HG02610 (cell line): Measurements from ENCODE around the gene ATP2B1.

Source experiments
- ATAC-seq: cut with Tn5 transposase; IDR thresholded peaks from one replicate; pipeline ENCODE4 v1.9.1; 2021; ENCODE audit warnings: mild to moderate bottlenecking, moderate library complexity; ENCODE audit not compliant: unreplicated experiment

ATP2B1 gene

DNA sequence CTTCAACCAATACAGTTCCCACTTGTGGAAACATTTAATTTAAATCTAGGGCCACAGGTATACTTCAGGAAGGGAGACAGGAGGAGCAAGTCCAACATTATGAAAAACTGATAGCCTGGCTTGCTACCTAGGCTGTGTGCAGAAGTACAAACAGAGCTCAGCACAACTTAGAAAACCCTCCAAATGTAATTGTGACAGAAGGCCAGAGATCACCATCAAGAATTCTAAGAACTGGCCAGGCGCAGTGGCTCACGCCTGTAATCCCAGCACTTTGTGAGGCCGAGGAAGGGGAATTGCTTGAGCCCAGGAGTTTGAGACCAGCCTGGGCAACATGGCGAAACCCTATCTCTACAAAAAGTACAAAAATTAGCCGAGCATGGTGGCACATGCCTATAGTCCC is 14.1 kb downstream of the ATP2B1 start:
- ATAC-seq = no peak

DNA sequence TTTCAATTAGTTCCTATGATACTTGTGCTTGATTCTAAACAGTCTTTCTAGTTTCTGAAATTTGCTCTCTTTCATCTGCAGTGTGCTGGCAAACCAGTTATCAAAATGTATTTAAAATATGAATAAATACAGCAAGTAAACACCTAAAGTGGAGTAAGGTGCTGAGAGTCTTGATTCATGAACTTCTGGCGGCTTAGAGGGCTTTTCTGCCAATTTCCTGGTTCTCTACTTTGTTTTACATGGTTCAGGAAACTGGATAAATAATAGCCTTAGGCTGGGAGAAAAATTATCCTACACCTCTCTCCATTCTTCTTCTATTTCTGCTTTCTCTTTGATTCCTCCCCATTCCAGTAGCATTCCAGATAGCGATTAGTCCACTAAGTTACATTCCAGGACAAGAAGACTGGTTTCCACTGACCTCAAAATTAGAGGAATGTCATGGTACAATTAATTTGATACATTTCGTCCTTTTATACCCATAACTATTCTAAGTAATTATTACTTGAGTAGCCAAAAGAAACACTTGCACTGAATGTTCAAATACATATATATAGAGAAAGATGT is 14.9 kb downstream of the ATP2B1 start:
- ATAC-seq = no peak

DNA sequence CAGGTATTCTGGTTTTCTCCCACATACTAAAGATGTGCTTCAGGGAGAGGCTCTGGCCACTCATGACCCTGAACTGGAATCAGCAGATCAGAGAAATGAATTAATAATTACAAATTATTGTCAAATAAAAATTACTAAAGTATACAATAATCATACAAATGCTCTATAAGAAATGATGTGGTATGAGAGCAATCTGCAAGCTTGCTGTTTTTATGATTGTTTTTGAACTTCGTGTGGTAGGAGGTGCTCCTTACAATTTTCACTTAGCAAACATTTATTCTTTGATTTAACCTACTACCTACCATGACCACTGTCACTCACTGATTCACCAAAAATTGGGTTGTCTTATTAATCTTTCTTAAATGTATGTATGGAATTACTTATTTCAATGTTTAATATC is 16.2 kb downstream of the ATP2B1 start:
- ATAC-seq = no peak

DNA sequence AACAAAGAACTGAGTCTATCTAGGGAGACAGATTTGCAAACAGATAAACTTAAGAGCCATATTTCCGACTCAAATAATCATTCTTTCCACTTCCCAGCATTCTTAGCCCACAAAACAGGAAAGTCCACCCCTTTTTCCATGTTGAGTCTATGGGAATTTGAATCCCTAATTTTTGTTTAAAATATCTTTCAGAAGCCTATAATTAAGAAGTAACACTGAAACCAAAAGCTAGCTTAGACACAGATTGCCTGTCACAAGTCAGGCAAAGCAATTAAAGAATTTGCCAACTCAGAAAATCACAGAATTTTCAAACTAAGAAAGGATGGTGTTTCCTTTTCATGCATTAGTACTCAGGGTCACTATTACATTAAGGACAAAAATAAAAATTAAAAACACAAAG is 17.0 kb downstream of the ATP2B1 start:
- no peak for ATAC-seq

DNA sequence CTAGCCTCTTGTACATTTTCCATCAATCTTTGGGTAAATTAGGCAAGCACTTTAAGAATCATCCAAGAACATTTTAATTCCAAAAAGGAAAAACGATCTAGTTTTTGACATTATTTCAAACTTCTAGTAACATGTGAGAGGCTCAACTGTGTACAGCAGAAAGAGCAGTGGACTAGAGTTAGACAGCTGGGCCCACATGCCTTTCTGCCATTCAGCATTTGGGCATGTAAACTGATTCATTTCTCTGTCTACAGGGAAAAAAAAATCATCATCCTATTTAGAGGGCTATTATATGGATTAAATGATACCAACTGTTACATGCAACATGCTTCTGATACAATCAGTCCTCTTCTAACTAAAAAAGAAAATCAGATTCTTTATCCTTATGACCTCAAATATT is 17.7 kb downstream of the ATP2B1 start:
- no peak for ATAC-seq

DNA sequence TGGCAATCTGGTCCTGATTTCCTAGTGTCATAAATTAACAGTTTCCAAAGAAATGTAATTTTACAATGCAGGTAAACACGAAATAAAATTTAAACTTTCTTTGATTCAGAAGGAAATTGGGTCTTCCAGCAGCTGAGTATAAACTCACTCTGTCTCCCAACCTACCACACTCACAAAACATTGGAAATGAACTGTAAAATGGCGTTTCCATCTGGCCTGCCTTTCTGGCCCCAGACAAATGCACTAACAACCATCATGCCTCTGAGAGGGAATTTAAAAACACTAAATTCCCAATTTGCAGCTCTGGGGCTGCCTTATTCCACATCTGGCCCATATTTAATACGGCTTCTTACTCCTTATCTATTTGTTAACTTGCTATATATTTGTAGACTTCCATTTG is 19.3 kb downstream of the ATP2B1 start:
- ATAC-seq = no peak

DNA sequence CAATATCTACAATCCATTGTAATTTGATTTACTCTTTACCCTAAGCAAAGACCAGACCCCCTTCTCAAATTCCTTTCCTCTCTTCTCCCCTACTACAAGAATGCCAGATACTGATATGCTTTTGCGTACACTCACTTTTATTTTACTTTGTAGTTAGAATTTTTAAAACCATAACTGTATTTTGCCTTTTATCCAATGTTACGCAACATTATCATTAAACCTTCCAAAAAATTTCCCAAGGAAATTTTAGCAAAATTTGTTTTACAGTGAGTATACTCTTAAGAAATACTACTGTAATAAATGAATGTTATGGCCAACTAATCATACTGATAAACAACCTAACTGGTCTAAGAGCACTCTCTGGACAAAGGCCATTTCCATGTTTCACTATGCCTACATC is 22.3 kb downstream of the ATP2B1 start:
- no peak for ATAC-seq

DNA sequence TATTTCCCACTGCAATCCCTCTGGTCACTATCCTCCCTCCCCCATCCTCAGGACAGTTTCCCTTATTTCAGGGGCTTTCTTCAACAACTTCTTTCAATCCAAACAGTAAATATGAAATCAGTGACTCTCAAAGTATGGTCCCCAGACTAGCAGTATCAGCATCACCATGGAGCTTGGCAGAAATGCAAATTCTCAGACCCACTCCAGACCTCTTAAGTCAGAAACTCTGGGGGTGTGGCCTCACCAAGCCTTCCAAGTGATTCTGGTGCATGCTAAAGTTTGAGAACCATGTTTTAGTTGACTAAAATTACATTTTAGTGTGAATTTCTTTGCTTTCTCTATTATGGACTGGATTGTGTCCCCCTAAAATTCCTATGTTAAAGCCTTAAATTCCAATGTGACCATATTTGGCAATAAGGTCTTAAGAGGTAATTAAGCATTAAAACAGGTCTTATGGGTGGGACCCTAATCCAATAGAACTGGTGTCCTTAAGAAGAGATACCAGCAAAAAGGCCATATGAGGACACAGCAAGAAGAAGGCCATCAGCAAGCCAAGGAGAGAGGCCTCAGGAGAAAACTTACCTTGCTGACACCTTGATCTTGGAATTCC is 23.2 kb downstream of the ATP2B1 start:
- ATAC-seq = no peak

DNA sequence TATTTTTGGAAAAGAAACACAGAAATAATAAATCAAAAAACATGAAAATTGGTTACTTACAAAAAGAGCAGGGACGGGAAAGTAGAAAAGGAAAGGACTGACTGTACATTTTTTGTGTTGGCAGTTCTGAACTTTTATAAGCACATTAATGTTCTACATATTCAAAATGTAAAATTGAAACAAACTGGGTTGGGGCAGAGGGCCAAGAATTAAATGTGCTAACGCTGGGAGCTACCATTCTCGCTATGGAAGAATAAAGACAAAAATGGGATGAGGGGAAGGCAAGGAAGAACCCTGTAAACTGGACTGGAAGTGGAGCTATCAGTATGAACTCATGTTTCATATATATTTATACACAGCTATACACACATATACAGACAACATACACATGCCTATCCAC is 24.5 kb downstream of the ATP2B1 start:
- no peak for ATAC-seq

DNA sequence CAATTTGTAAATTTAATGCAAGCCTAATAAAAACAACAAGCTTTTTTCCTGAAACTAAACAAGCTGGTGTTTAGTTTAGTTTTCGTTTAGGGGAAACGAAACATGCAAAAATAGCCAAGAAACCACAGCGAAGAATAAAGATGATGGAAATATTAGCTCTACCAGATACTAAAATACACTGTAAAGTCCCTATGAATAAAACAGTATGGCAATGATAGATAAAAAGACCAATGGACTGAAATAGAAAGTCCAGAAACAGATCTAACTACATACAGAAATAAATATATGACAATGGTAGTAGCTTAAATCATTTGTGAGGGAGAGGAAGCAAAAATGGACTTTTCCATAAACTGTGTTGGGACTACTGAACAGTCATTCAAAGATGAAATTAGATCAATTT is 26.4 kb downstream of the ATP2B1 start:
- ATAC-seq = peak; percentile 57

DNA sequence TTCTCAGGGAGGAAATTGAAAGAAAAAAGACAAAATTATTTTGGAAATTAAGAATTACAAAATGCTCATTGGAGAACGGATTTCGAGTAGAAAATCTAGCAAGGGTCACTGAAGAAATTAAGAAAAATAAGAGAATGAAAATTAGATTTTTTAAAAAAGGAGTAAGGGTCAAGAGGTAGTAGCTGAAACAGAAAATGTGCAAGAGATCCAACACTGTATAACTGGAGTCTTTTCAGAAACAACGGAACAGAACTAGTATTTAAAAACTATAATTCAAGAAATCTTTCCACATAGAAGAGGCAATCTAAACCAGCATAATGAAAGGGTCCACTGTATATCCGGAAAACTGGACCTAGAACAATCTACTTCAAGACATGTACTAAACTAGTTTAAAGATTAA is 28.2 kb downstream of the ATP2B1 start:
- ATAC-seq = no peak

DNA sequence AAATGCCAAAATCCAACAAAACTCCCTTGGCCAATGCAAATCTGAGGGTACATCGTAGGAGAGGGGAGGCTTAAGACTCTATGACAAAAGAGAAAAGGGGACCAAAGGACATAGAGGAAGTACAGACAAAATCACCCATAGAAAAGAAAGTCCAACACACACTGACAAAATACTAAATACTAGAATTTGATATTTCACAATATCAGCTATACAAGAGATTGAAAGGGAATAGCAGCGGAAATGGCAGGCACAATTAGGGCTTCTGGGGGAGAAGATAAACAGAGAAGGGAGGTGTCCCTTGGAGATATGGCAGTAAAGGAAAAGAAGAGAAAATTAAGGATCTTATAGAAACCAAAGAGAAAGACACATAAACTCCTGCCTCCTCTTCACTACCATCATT is 29.0 kb downstream of the ATP2B1 start:
- ATAC-seq = no peak

DNA sequence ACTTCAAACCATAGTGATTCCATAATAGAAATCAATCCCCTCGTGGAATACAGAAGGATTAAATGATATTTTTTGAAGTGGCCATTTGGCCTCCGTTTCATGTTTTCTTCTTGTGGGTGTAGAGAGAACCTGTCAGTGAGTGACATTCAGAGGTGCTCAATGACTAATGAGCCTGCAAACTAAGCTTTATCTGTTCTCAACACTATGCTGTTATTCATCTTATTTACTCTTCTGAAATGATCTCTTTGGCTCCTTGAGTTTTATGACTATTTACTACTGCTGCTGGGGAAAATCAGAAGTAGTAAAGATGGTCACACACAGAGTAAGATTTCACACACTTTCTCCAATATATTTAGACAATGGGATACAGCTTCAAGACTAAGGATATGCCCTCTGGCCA is 30.4 kb downstream of the ATP2B1 start:
- no peak for ATAC-seq

DNA sequence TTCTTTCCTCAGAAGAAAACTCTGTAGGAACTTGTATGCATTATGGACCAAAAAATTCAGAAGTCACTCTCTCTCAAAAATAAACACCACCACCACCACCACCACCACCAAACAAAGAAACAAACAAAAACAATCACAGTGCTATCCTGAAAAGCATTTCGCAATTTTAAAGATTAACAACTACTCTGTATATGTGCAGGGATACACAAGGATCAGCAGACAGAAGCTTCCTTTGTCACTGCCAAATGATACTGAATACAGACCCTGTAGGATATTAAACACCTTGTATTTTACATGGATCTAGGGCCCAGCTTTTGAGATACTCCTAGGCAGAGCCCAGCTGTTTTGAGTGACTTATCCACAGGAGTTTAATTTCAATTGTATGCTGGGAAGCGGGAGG is 31.7 kb downstream of the ATP2B1 start:
- ATAC-seq = no peak

DNA sequence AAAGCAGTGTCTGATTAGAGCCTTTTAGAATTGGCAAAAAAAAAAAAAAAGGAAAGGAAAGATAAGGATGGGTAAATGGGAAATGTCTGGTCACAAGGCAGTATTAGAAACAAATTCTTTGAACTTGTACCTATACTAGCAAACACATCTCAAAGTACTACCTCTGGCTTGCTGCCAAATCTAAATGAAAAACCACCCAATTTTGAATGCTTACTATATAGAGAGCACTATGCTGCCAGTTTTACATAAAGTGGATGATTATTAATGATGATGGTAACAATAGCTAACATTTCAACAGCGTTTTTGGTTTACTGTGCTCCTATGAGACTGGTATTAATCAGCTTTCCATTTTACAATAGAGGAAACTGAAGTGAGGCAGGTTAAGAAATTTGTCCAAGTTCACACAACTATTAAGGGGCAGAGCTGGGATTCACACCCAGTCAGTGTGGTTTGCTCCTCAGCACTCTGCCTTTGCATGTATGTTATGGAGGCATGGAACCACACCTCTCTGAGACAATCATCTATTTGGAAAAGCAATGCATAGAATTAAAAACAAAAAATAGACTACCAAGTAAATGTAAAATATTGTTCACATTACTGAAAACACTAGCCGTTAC is 34.2 kb downstream of the ATP2B1 start:
- ATAC-seq = no peak

DNA sequence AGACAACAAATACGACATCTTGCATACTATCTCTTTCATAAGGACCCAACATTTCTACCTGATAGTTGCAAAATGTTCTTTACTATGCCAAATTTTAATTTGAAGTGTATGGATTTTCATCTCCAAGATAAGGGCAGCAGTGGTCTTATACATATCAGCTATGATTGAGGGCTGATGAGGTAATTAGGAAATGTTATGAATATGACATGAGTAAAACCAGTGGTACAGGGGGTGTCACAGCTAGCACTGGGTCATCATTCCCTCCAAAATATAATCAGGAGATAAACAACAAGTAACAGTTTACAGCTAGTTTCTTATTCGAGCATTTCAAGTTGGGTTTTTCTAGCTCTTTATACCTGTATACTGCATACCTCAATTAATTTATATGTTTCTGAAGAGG is 35.0 kb downstream of the ATP2B1 start:
- ATAC-seq = no peak

DNA sequence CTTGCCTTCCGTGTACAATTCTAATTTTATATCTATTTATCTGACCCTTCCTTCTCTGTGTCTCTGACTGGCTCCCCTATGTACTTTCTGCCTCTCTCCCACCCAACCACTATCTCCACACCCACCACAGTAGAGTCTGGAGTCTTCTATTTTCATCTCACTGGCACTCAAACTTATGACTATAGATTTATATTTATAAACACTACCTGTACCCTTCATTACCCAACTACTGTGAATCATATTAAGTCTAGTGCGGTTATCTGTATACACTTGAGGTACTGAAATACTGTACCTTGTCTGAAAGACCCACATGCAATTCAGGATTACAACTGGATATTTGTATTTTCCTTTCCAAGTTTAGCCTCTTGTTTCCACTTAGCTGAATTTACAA is 36.1 kb downstream of the ATP2B1 start:
- ATAC-seq = no peak

DNA sequence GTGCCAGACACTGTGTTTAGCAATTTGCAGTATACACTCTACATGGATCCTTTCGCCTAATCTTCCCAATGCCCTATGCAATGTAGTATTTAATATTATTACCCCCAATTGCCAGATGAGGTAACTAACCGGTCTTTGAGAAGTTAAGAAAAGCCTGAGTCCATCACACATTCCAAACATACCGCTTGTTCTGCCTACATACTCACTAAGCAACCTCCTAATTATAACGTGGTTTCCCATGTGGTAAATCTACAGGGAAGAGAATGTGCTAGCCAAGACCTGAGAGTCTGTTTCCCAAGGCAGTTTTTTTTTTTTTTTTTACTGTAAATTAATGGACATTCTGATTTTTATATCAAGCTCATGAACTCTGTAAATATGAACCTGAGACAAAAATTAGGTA is 37.2 kb downstream of the ATP2B1 start:
- no peak for ATAC-seq

DNA sequence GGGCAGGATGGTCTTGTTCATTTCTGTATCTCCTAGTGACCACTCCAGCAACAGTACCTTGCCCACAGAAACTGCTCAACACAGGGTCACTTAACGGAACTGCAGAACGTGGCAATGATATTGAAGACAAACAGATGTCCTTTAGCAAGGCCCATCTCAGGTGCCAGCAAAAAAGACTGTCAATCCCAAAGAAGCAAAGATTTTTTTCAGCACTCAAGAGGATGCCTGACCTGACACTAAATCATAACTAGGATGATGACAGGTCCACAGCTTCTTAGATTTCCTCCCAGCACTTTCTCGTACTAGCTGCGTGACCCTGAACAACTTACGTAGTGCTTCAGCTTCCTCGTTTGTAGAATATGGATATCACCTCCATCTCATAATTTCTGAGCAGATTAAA is 39.4 kb downstream of the ATP2B1 start:
- no peak for ATAC-seq

DNA sequence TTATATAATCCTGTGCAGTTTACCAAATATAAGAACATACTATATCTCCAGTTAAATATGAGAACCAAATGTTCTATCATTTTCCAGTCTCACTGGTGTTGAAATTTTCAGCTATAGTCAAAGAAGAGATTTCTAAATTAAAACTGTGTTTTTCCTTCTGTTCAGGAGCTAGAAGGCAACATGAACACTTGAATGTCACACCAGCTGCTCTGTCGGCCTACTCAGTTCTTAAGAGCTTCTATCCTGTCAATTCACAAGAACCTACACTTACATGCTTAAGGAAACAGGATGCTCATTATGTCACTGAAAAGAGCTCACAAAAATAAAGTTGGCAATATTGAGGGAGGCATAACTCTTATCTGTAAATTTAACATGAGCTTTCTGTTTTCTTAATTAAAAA is 43.1 kb downstream of the ATP2B1 start:
- ATAC-seq = no peak

DNA sequence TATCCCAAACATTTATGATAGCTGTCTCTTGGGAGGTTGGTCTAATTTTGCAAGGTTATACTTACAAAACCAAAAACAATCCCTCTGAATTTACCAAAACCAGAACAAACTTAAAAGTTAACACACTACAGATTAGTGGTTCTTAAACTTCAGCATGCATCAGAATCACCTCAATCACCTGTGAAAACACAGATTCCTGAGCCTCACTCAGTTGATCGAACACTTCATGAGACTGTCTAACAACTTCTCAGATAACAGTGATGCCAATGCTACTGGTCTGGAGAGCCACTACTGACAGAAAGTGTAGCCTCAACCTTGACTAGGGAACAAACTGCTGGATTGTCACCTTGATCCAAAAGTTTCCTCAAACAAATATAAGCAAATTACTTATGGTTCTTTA is 44.2 kb downstream of the ATP2B1 start:
- ATAC-seq = no peak

DNA sequence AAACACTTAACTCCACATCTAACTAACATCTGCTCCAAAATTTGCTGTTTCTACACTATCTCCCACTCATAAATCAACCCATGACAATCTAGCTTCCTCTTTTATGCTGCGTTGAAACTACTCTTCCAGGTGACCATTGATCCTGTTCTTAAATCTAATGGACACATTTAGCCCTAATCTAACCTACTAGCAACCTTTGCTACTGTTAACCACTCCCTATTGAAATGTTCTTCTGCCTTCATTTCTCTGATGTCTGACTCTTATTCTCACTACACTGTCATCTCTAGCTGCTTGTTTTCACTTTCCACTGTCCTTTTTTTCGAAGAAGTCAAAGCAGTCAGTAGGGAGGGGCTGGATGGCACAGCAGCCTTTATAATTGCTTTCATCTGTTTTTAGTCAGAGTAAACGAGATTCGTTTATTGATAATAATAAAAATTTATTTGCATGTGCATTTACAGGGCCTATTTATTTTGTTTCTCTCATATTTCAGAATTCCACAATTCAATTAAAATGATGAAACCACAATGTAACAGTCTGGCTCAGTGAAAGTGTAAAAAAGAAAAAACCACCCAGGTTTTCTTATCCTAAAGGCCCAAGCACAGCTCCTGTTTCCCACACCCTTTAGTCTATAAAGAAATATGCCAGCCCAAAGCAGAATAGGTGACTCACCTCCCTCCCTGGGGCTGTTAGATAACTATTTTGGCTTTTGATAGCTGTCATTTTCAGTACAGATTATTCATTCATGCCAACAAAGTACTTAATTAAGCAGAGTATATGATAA is 44.9 kb downstream of the ATP2B1 start:
- peak; percentile 84 for ATAC-seq
